Stimulated activated naive CD8-positive, alpha-beta T cell treated with anti-CD3 and anti-CD28 coated beads, Interleukin-15, Interleukin-2, amounts not matched to agents 100 ng/mL and 50 ng/mL, for 24 hours (primary cell): ENCODE measurements around the gene STAT4.
A peak's percentile ranks its signal among the peaks of the same experiment; 100 is the strongest.

ENCODE experiments used
- H3K27ac Mint-ChIP-seq: one replicate; pipeline ENCODE4 v1.8.0; 2021; ENCODE audit warnings: mild to moderate bottlenecking, mixed read lengths
- H3K27me3 Mint-ChIP-seq: one replicate; pipeline ENCODE4 v1.8.0; 2021; ENCODE audit warnings: mixed read lengths
- H3K36me3 Mint-ChIP-seq: one replicate; pipeline ENCODE4 v1.8.0; 2021; ENCODE audit warnings: low read depth, mixed read lengths
- H3K4me1 Mint-ChIP-seq: one replicate; pipeline ENCODE4 v1.8.0; 2021; ENCODE audit warnings: low read depth, mixed read lengths
- H3K4me3 Mint-ChIP-seq: one replicate; pipeline ENCODE4 v1.8.0; 2021; ENCODE audit warnings: mild to moderate bottlenecking, mixed read lengths
- H3K9me3 Mint-ChIP-seq: one replicate; pipeline ENCODE4 v1.8.0; 2021; ENCODE audit warnings: mixed read lengths

STAT4 gene

DNA sequence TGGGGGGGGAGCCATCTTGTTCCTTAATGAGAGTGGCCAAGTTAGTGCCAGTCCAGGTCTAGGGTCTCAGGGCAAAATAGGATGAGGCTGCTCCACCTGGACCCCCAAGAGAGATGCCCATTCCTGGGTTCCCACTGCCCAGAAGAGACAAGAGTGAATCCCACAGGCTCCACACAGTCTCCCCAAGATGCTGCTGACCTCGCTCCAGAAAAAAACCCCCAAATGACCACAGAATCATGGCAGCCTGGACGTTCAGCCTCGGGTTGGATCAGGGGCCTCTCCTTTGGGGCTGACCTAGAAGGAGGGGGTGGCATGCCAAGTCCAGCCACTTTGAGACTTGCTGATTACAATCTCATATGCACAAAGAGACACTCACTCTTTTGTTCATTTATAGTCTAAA lies 161.9 kb downstream of the STAT4 start:
- H3K27me3 Mint-ChIP-seq: no peaks in the 10 kb centered on the region
- peaks cover 95% of the 10 kb centered on the region for H3K36me3 Mint-ChIP-seq
- H3K4me1 Mint-ChIP-seq: peaks cover 44% of the 10 kb centered on the region
- H3K9me3 Mint-ChIP-seq: no peaks in the 10 kb centered on the region
- H3K27ac Mint-ChIP-seq: no peak overlapping the region
- no peak overlapping the region for H3K4me3 Mint-ChIP-seq

DNA sequence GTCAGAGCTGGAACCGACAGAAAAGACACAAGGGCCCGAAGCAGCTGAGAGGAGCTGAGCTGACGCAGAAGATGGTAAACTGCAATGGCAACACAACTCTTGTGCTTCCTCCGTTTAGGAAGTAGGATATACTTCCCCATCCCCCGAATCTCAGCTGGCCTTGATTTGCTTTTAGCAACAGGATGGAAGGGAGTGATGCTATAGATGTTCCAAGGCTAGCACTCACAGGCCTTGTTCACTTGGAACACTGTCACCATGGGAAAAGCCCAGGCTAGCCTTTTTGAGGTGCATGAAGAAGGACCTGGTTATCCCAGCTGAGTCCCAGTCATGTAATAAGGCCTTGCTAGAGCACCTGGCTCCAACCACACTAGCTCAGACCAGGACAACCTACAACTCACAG lies 162.9 kb downstream of the STAT4 start:
- H3K9me3 Mint-ChIP-seq: no peaks in the 10 kb centered on the region
- peaks cover 41% of the 10 kb centered on the region for H3K4me1 Mint-ChIP-seq
- no peaks in the 10 kb centered on the region for H3K27me3 Mint-ChIP-seq
- H3K4me3 Mint-ChIP-seq: no peak overlapping the region
- H3K27ac Mint-ChIP-seq: peak overlapping the region; percentile 45
- peaks cover 95% of the 10 kb centered on the region for H3K36me3 Mint-ChIP-seq

DNA sequence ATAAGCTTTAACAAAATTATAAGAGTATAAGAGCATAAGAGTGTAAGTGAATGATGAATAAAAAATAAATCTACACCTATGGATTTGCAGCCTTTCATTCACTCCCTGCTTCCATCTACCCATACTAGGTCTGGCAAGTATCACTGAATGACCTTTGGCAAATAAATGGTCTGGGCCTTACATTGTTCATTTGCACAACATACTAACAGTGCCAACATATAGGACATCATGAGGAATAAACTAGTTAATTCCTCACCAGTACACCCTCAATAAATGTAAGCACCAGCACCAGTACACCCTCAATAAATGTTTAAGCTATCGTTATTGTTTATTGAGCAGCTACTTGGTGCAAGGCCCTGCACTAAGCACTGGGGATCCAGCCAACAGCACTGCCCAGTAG lies 163.7 kb downstream of the STAT4 start:
- H3K9me3 Mint-ChIP-seq: no peaks in the 10 kb centered on the region
- H3K4me3 Mint-ChIP-seq: no peak overlapping the region
- H3K36me3 Mint-ChIP-seq: peaks cover 96% of the 10 kb centered on the region
- peaks cover 49% of the 10 kb centered on the region for H3K4me1 Mint-ChIP-seq
- no peaks in the 10 kb centered on the region for H3K27me3 Mint-ChIP-seq
- H3K27ac Mint-ChIP-seq: no peak overlapping the region

DNA sequence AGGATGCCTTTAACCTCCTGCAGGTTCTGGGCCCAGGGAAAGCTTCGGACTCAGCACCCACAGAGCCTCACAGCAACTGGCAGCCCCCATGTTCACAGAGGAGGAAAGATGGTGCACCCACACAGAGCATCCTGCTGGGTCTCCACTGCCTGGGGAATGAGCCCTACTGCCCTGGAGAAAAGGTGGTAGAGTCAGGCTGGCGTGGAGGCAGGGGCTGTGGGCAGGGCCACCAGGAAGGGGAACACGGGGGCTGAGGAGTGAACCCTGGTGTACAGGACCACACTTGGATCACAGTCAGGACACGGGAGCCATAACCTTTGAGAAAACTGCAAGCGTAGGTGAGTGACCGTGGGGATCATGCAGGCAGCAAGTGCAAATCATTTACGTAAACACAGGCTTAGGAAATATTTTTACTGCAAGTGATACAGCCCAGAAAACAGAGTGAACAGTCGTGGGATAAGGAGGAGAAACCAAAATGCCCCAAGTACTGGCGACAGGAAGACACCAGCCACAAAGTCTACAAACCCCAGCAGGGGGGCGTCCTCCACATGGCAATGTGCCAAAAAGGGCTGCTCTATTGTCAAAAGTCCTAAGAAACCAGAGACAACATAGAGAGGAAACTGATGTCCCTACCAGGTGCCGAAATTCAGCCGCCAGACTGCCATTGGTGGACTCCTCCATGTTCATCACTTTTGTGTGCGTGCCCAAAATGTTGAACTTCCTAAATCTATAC lies 164.4 kb downstream of the STAT4 start:
- Mint-ChIP-seq H3K27me3 (no peaks in the 10 kb centered on the region), H3K27ac (peak overlapping the region; percentile 68), H3K9me3 (no peaks in the 10 kb centered on the region), H3K4me3 (no peak overlapping the region), H3K4me1 (peaks cover 56% of the 10 kb centered on the region), H3K36me3 (peaks cover 96% of the 10 kb centered on the region)

DNA sequence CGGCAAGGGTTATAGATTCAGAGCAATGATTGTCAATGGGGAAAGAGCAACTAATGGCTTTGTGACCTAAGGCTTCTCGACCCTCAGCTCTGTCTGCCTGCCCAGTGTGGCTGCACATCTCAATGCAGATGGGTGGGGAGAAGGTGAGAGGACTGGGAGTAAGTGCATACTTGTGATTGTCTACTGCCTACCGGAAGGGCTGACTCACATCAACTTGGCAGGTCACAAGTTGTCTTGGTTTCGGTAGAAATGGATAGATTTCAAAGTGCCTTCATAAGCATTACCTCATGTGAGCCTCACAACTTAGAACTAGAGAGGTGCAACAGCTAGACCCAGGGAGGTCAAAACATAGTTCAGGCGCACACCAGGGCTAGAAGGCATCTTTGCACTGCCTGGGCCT lies 166.2 kb downstream of the STAT4 start:
- Mint-ChIP-seq H3K4me3 (no peak overlapping the region), H3K36me3 (peaks cover 96% of the 10 kb centered on the region), H3K27ac (peak overlapping the region; percentile 74), H3K4me1 (peaks cover 72% of the 10 kb centered on the region), H3K9me3 (no peaks in the 10 kb centered on the region), H3K27me3 (no peaks in the 10 kb centered on the region)

DNA sequence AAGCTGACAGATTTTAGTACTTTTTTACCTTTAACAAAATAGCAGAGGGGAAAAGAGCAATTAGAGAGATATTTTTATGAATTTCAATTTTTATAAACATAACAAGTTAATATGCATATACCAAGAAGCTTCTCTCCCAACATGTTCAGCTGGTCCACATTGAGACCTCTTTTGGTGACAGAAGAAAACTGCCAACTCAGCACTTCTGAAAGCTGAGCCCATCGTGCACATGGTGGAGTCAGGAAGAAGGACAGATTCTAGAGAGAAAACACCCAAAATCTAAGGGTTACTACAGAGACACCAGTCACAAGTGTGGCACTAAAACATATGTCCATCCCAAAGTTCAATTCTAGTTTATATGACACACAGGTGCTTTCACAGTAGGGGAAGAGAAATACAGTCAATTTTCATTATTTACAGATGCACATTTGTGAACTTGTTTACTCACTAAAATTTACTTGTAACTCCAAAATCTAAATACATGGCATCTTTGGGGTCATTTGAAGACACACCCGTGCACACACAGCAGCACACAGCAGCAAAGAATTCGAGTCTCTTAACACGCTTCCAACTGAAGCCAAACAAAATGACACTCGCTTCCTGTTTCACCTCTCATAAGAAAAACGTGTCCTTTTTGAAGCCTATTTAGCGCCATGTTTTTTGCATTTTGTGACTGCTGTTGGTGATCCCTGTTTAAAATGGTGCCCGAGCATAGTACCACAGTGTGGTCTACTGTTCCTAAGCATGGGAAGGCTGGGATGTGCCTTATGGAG lies 168.3 kb downstream of the STAT4 start:
- Mint-ChIP-seq H3K36me3 (peaks cover 97% of the 10 kb centered on the region), H3K9me3 (no peaks in the 10 kb centered on the region), H3K27ac (peak overlapping the region; percentile 67), H3K27me3 (no peaks in the 10 kb centered on the region), H3K4me1 (peaks cover 85% of the 10 kb centered on the region), H3K4me3 (no peak overlapping the region)

DNA sequence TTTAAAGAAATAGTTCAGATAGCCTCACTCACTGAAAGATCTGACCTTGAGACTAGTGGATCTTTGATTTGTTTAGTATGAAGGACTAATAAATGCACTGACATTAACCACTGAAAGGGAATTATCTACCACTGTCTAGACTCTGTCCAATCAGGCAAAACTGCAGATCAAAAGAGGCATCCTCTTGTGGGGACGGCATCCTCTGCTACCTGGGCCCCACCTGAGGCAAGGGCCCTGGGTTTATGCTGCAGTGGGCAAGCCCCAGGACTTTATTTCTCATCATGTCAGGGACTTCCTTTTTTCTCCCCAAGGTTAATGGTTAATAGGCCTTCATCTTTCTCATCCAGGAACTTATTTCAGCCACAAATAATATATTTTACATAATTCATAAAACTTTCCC lies 169.1 kb downstream of the STAT4 start:
- Mint-ChIP-seq H3K9me3 (no peaks in the 10 kb centered on the region), H3K4me1 (peaks cover 90% of the 10 kb centered on the region), H3K4me3 (no peak overlapping the region), H3K27me3 (no peaks in the 10 kb centered on the region), H3K27ac (peak overlapping the region; percentile 54), H3K36me3 (peaks cover 97% of the 10 kb centered on the region)

DNA sequence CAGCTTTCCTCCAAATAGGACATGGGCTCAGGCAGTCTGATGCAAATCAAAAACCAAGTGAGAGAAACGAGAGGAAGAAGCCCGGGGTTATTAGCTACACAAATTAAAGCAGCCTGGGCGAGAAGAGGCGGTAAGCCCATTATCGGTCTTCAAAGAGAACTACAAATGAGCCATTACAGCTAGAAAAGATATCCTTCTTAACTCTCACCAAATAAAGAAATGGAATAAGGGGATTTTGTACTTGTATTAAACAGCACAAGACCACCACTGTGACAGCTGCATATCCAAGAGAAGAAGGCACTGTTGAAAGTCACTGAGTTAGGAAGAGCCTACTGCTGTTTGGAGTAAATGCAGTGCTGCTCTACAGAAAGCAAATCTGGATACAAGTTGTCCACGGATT lies 169.5 kb downstream of the STAT4 start:
- Mint-ChIP-seq H3K4me1 (peaks cover 91% of the 10 kb centered on the region), H3K36me3 (peaks cover 98% of the 10 kb centered on the region), H3K9me3 (no peaks in the 10 kb centered on the region), H3K27me3 (no peaks in the 10 kb centered on the region), H3K4me3 (no peak overlapping the region), H3K27ac (peak overlapping the region; percentile 76)

DNA sequence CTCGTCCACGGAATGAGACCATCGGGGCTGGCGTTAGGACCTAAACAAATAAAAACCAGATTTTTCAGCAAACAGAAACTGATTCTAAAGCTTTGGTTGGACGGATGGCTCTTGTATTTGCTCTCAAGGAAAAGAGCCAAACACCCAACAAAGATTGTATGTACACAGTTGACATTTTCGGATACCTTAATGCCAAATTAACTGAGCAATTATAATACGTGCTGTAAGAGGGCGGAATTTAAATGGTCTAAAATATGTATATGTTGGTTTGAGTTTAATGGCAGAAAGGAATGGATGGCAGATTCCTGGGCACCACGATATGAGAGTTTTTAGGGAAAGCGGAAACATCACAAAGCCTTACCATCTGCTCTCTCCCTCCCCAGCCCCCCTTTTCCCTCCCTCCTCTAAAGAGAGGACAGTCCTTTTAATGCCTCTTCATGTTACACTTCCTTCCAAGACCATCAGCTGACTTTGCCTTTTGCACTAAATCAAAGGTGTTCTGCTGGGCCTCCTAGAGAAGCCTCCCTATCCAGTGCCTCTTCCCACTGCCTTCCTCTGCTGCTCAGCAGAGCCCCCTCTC lies 170.1 kb downstream of the STAT4 start:
- Mint-ChIP-seq H3K36me3 (peaks cover 98% of the 10 kb centered on the region), H3K4me3 (no peak overlapping the region), H3K9me3 (no peaks in the 10 kb centered on the region), H3K27ac (peak overlapping the region; percentile 76), H3K4me1 (peaks cover 85% of the 10 kb centered on the region), H3K27me3 (no peaks in the 10 kb centered on the region)

DNA sequence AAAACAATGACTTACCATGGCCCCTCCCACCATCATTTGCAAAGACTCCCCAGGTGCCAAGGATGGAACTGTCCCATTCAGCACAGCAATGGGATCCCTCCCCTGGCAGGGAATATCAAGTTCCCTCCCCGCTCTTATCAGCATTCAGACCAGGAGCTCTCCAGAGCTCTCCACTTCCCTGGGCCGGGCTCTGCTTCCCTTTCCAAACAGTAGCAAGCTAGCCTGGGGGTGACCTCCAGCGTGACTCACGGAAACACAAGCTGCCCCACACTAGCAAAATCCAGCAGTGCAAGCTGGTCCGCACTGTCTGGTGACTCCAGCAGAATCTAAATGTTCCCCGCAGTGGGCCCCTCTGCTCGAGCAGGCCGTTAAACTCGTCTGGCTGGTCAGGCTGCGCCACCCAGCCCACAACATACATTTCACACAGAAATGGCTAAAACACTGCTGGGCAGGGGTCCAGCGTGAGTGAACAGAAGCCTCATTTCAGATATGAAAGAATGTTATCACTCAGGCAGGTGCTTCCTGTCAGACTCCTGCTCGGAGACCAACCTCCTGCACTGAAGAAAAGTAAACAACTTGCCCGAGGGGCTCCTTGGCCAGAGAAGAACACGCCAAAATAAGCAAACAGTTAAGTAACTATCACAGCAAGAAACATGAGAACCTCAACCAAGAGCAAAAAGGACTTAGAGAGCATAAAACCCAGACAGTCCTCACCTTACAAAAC lies 170.7 kb downstream of the STAT4 start:
- H3K4me1 Mint-ChIP-seq: peaks cover 79% of the 10 kb centered on the region
- no peaks in the 10 kb centered on the region for H3K27me3 Mint-ChIP-seq
- H3K9me3 Mint-ChIP-seq: no peaks in the 10 kb centered on the region
- peak overlapping the region; percentile 76 for H3K27ac Mint-ChIP-seq
- no peak overlapping the region for H3K4me3 Mint-ChIP-seq
- H3K36me3 Mint-ChIP-seq: peaks cover 98% of the 10 kb centered on the region
